HFFc6 (cell line): ENCODE measurements around the gene OBP2B. TPM values are rescaled to one million over a fixed set of nuclear protein-coding genes. Genes with fewer than 3 reads are reported as not detected.
"Not testable (repeated sequence)": the region's sequence is repeated elsewhere in the genome, so short reads cannot be mapped to it uniquely, and the experiment has no call there.

Experiments
- DNase-seq: peaks from one replicate; pipeline ENCODE4 v3.0.0-alpha.2; 2018
- H3K27ac Mint-ChIP-seq: 2 replicates; pipeline ENCODE4 v1.8.0; 2020; ENCODE audit warnings: mild to moderate bottlenecking, mixed read lengths
- H3K27me3 Mint-ChIP-seq: 2 replicates; pipeline ENCODE4 v1.8.0; 2021; ENCODE audit warnings: mild to moderate bottlenecking, moderate library complexity, mixed read lengths; ENCODE audit not compliant: insufficient read depth
- H3K36me3 Mint-ChIP-seq: 2 replicates; pipeline ENCODE4 v1.8.0; 2021; ENCODE audit warnings: low read depth, mixed read lengths
- H3K4me1 Mint-ChIP-seq: 2 replicates; pipeline ENCODE4 v1.8.0; 2020; ENCODE audit warnings: low read depth, mixed read lengths
- H3K4me3 Mint-ChIP-seq: 2 replicates; pipeline ENCODE4 v1.8.0; 2020; ENCODE audit warnings: mild to moderate bottlenecking, moderate library complexity, mixed read lengths
- H3K9me3 Mint-ChIP-seq: 2 replicates; pipeline ENCODE4 v1.8.0; 2020; ENCODE audit warnings: mild to moderate bottlenecking, mixed read lengths
- total RNA-seq, 6 experiments: library from RNA; stranded (reverse); fragmentation: NEBNext Ultra II Directional; extraction: Animal tissue kit (Norgen Biotek cat#: 25700); gene quantifications; 2 replicates in 1 of 6; 3 replicates in 5 of 6; pipeline ENCODE4 v1.2.3, GENCODE V29; 2021
- TF ChIP-seq, protein P1 (sequence below): fragments of 200-600 bp; sonication (generic); IDR thresholded peaks from 2 replicates; pipeline ENCODE4 v1.5.0; 2021; ENCODE audit warnings: antibody characterized with exemption, mild to moderate bottlenecking

The OBP2B gene
- total RNA-seq, 6 experiments from 2014 or later = not detected

DNA sequence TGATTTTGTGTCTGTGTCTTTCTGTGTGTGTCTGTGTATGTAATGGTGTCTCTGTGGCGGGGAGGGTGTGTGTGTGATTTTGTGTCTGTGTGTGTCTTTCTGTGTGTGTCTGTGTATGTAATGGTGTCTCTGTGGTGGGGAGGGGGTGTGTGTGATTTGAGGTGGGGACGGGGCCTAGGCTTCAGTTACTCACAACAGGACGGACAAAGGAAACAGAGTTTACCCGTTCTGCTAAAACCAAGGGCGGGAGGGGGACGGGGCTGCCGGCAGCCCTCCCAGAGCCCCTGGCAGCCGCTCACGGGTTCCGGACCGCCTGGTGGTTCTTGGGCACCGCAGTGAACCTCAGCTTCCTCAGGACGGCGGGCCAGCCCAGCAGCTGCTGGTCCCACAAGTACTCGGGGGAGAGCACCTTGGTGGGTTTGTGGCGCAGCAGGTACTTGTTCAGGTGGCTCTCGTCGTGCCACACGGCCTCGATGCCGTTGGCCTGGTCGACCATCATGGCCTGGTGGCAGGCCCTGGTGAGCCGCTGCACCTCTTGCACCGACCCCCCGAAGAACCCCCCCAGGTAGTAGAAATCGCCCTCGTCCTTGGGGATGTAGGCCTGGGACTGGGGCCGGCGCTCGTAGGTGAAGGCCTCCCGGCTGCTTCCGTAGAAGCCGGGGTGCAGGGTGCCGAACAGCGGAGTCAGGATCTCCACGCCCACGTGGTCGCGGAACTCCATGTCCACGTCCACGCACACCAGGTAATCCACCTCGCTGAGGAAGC is 46.5 kb upstream of the OBP2B start:
- TF ChIP-seq, protein P1, sequence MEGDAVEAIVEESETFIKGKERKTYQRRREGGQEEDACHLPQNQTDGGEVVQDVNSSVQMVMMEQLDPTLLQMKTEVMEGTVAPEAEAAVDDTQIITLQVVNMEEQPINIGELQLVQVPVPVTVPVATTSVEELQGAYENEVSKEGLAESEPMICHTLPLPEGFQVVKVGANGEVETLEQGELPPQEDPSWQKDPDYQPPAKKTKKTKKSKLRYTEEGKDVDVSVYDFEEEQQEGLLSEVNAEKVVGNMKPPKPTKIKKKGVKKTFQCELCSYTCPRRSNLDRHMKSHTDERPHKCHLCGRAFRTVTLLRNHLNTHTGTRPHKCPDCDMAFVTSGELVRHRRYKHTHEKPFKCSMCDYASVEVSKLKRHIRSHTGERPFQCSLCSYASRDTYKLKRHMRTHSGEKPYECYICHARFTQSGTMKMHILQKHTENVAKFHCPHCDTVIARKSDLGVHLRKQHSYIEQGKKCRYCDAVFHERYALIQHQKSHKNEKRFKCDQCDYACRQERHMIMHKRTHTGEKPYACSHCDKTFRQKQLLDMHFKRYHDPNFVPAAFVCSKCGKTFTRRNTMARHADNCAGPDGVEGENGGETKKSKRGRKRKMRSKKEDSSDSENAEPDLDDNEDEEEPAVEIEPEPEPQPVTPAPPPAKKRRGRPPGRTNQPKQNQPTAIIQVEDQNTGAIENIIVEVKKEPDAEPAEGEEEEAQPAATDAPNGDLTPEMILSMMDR = no peak
- Mint-ChIP-seq H3K4me1 (no peaks in the 10 kb centered on the region), H3K27ac (no peak overlapping the region), H3K9me3 (no peaks in the 10 kb centered on the region), H3K36me3 (no peaks in the 10 kb centered on the region), H3K4me3 (no peak overlapping the region), H3K27me3 (peaks cover 23% of the 10 kb centered on the region)
- DNase-seq = no peak

DNA sequence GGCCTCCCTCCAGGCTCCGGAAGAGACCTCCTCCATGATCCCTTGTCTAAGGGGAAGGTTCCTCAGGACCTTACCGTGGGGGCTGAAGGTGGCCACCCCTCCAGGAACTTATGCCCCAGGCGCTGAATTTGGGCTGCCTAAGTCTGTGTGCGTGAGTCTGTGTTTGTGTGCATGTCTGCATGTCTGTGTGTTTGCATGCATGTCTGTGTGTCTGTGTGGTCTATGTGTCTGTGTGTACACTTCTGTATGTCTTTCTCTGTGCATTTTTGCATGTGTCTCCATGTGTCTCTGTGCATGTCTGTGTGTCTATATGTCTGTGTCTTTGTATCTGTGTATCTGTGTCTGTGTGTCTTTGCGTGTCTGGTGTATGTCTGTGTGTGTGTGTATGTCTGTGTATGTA is 45.4 kb upstream of the OBP2B start:
- Mint-ChIP-seq H3K4me1 (no peaks in the 10 kb centered on the region), H3K27ac (no peak overlapping the region), H3K9me3 (no peaks in the 10 kb centered on the region), H3K27me3 (peaks cover 19% of the 10 kb centered on the region), H3K4me3 (no peak overlapping the region), H3K36me3 (no peaks in the 10 kb centered on the region)
- no peak for DNase-seq
- TF ChIP-seq, protein P1 = no peak

DNA sequence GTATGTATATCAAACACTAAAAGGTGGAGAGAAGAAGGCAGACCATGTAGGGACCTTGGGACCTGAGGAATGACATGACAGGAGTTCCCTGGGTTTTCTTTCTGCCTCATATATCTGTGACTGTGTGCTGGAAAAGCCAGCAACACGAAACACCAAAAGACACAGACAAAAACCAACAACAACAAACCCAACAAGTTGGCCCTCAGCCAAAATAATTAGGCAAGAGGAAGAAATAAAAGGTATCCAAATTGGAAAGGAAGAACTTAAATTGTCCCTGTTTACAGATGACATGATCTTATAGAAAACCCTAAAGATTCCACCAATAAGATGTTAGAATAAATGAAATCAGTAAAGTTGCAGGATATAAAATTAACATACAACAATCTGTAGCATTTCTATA is 44.2 kb upstream of the OBP2B start:
- Mint-ChIP-seq H3K9me3 (no peaks in the 10 kb centered on the region), H3K4me3 (no peak overlapping the region), H3K4me1 (no peaks in the 10 kb centered on the region), H3K27me3 (peaks cover 24% of the 10 kb centered on the region), H3K36me3 (no peaks in the 10 kb centered on the region), H3K27ac (no peak overlapping the region)
- TF ChIP-seq, protein P1 = no peak
- DNase-seq = no peak

DNA sequence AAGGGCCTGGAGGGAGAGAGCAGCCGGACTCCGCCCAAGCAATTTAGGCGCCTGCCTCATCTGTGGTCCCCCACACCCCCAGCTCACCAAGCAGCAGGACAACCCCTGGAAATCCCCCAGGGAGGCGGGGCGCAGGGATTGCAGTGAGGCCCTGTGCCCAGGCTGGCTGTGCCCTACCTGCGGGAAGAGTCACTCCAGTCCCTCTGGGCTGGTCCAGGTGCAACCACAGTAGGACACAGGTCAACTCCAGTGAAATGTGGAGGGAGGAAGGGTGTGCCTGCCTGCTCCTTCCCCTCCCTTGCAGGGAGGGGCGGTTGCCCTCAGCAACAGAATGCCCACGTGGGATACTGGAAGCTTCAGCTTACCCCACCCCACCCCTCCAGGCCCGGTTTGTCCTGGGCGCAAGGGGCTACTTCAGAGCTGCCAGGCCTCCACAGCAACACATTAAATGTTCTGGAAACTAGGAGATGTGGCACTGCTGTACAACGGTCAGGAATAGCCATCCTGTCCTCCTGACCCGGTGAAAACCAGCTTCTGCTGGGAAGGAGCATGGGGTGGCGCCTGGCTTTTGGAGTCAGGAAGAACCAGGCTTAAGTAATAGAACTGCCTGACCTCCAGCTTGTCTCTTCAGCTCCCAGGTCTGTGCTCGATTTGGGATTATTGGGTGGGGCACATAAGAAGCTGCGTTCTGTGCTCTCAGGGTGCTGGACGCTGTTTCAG is 43.4 kb upstream of the OBP2B start:
- no peaks in the 10 kb centered on the region for H3K9me3 Mint-ChIP-seq
- H3K27me3 Mint-ChIP-seq = peaks cover 22% of the 10 kb centered on the region
- H3K36me3 Mint-ChIP-seq = no peaks in the 10 kb centered on the region
- H3K27ac Mint-ChIP-seq = no peak overlapping the region
- no peak for DNase-seq
- H3K4me3 Mint-ChIP-seq = no peak overlapping the region
- TF ChIP-seq, protein P1 = no peak
- no peaks in the 10 kb centered on the region for H3K4me1 Mint-ChIP-seq

DNA sequence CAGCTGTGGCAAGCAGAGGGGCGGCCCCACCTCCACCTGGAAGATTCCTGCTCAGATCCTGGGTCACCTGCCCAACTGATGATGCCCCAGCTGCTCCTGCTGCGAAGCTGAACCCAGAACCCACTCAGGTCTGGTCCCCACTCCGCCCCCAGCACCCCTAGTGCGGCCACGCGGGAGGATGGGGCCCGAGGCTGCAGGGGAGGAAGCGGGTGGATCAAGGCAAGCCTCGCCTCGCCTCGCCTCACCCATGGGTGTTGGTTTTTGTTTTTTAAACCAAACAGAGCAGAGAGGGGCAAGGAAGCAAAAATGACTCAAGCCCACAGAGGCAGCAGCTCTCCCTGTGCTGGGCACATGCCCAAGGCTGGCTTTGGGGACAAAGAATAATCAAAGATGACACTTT is 42.7 kb upstream of the OBP2B start:
- no peak overlapping the region for H3K27ac Mint-ChIP-seq
- no peak overlapping the region for H3K4me3 Mint-ChIP-seq
- peaks cover 23% of the 10 kb centered on the region for H3K27me3 Mint-ChIP-seq
- H3K4me1 Mint-ChIP-seq = no peaks in the 10 kb centered on the region
- TF ChIP-seq, protein P1 = no peak
- H3K9me3 Mint-ChIP-seq = no peaks in the 10 kb centered on the region
- no peaks in the 10 kb centered on the region for H3K36me3 Mint-ChIP-seq
- no peak for DNase-seq

DNA sequence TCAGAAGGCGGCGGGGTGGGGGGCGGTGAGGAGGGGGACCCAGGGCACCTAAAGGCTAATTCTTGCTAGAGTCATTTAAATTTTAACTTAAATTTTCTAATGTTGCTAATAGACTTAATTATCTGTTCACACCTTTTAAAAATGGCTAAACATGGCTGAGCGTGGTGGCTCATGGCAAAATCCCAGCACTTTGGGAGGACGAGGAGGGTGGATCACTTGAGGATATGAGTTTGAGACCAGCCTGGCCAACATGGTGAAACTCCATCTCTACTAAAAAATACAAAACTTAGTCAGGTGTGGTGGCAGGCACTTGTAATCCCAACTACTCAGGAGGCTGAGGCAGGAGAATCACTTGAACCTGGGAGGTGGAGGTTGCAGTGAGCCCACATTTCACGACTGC is 42.2 kb upstream of the OBP2B start:
- H3K27ac Mint-ChIP-seq, DNase-seq, H3K9me3 Mint-ChIP-seq, H3K4me3 Mint-ChIP-seq, H3K4me1 Mint-ChIP-seq, H3K36me3 Mint-ChIP-seq: not testable (repeated sequence)
- H3K27me3 Mint-ChIP-seq = peaks cover 24% of the 10 kb centered on the region
